GM18907 (cell line): Measurements from ENCODE around the gene KAZN.
"Not testable (repeated sequence)": the region's sequence is repeated elsewhere in the genome, so short reads cannot be mapped to it uniquely, and the experiment has no call there.

Experiments
- ATAC-seq: cut with Tn5 transposase; IDR thresholded peaks from one replicate; pipeline ENCODE4 v1.9.1; 2021; ENCODE audit warnings: mild to moderate bottlenecking, moderate library complexity; ENCODE audit not compliant: unreplicated experiment

The KAZN gene

GRCh38 chr1:14962407-14962806 is 363.9 kb downstream of the KAZN start:
- ATAC-seq = no peak

- ATAC-seq = not testable (repeated sequence)
Measured at GRCh38 chr1:14963791-14964710, 365.6 kb downstream of the KAZN start.

- no peak for ATAC-seq
Measured at GRCh38 chr1:14964711-14965055, 366.2 kb downstream of the KAZN start.

GRCh38 chr1:14968251-14968851 is 369.9 kb downstream of the KAZN start:
- ATAC-seq = no peak

- ATAC-seq = no peak
Measured at GRCh38 chr1:14969006-14969405, 370.5 kb downstream of the KAZN start.

- no peak for ATAC-seq
Measured at GRCh38 chr1:14970115-14970798, 371.8 kb downstream of the KAZN start.

GRCh38 chr1:14970799-14971141 is 372.3 kb downstream of the KAZN start:
- ATAC-seq = no peak

GRCh38 chr1:14971221-14971620 is 372.7 kb downstream of the KAZN start:
- ATAC-seq = no peak

- ATAC-seq = no peak
Measured at GRCh38 chr1:14972107-14972506, 373.6 kb downstream of the KAZN start.

- no peak for ATAC-seq
Measured at GRCh38 chr1:14973773-14974172, 375.3 kb downstream of the KAZN start.

- ATAC-seq = no peak
Measured at GRCh38 chr1:14974361-14974760, 375.9 kb downstream of the KAZN start.

- no peak for ATAC-seq
Measured at GRCh38 chr1:14975119-14975518, 376.6 kb downstream of the KAZN start.

GRCh38 chr1:14976256-14976655 is 377.8 kb downstream of the KAZN start:
- no peak for ATAC-seq

- no peak for ATAC-seq
Measured at GRCh38 chr1:14977338-14977931, 378.9 kb downstream of the KAZN start.

GRCh38 chr1:14980621-14981218 is 382.2 kb downstream of the KAZN start:
- ATAC-seq = no peak

- no peak for ATAC-seq
Measured at GRCh38 chr1:14982029-14982428, 383.5 kb downstream of the KAZN start.

GRCh38 chr1:14983277-14983676 is 384.8 kb downstream of the KAZN start:
- no peak for ATAC-seq

- no peak for ATAC-seq
Measured at GRCh38 chr1:14986168-14986567, 387.7 kb downstream of the KAZN start.

- ATAC-seq = no peak
Measured at GRCh38 chr1:14987829-14988603, 389.5 kb downstream of the KAZN start.

GRCh38 chr1:14988636-14989035 is 390.2 kb downstream of the KAZN start:
- ATAC-seq = no peak
